ENCODE data around the gene ZNF292.

Gene ZNF292

GRCh38 chr6:87154993-87155841 is at the start of gene ZNF292:
Gene ZNF292 (plus strand): TSS chr6:87155565. CDS start chr6:87155592, 27 bp downstream.
- DNase-seq, result peak; percentile 89
- H3K4me1 Mint-ChIP-seq, result peaks cover 45% of the 10 kb centered on the region
- peaks cover 31% of the 10 kb centered on the region for H3K36me3 Mint-ChIP-seq (ENCODE audit: low read depth)
- H3K9me3 Mint-ChIP-seq, result peaks cover 4% of the 10 kb centered on the region
- H3K4me3 Mint-ChIP-seq, result peak within 1 kb of the TSS; percentile 92
- peaks cover 6% of the 10 kb centered on the region for H3K27me3 Mint-ChIP-seq (ENCODE audit: low read depth, poor library complexity)
- peak within 1 kb of the TSS; percentile 99 for H3K27ac Mint-ChIP-seq
- no peak for TF ChIP-seq CTCF (IDR thresholded peaks at IDR 0.05)

DNA sequence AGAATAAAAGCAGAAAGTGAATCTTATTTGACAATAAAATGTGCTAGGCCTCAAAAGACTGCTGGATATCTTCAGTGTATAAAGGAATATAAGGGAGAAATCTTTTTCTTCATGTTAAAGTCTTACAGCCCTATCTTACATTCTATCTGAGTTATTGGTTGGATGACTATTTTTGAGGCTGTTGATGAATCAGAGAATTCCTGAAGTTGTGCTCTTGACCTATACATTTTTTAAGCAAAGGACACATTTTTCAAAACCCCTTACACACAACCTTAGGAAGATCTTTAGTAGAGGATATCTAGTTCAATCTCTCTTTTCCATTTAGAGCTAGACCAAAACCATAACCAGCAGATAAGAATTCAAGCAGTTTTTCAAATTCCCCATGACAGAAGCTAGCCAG is 49.5 kb upstream of the ZNF292 start:
- no peaks in the 10 kb centered on the region for H3K9me3 Mint-ChIP-seq
- H3K27me3 Mint-ChIP-seq (ENCODE audit: low read depth, poor library complexity), result no peaks in the 10 kb centered on the region
- no peak overlapping the region for H3K27ac Mint-ChIP-seq
- H3K4me3 Mint-ChIP-seq, result no peak overlapping the region
- no peak for DNase-seq
- H3K4me1 Mint-ChIP-seq, result peaks cover 10% of the 10 kb centered on the region
- no peaks in the 10 kb centered on the region for H3K36me3 Mint-ChIP-seq (ENCODE audit: low read depth)
- no peak for TF ChIP-seq CTCF (IDR thresholded peaks at IDR 0.05)

- H3K4me1 Mint-ChIP-seq, result no peaks in the 10 kb centered on the region
- DNase-seq, result no peak
- no peak overlapping the region for H3K4me3 Mint-ChIP-seq
- H3K9me3 Mint-ChIP-seq, result no peaks in the 10 kb centered on the region
- H3K27ac Mint-ChIP-seq, result no peak overlapping the region
- no peak for TF ChIP-seq CTCF (IDR thresholded peaks at IDR 0.05)
- no peaks in the 10 kb centered on the region for H3K36me3 Mint-ChIP-seq (ENCODE audit: low read depth)
- H3K27me3 Mint-ChIP-seq (ENCODE audit: low read depth, poor library complexity), result no peaks in the 10 kb centered on the region
These were observed 44.7 kb upstream of the ZNF292 start for GRCh38 chr6:87110636-87111035.

- Mint-ChIP-seq H3K4me1 (no peaks in the 10 kb centered on the region), H3K36me3 (ENCODE audit: low read depth) (no peaks in the 10 kb centered on the region), H3K27ac (no peak overlapping the region), H3K27me3 (ENCODE audit: low read depth, poor library complexity) (peaks cover 3% of the 10 kb centered on the region), H3K9me3 (no peaks in the 10 kb centered on the region), H3K4me3 (no peak overlapping the region)
- no peak for DNase-seq
- no peak for TF ChIP-seq CTCF (IDR thresholded peaks at IDR 0.05)
These were observed 39.8 kb upstream of the ZNF292 start for GRCh38 chr6:87115402-87116135.

DNA sequence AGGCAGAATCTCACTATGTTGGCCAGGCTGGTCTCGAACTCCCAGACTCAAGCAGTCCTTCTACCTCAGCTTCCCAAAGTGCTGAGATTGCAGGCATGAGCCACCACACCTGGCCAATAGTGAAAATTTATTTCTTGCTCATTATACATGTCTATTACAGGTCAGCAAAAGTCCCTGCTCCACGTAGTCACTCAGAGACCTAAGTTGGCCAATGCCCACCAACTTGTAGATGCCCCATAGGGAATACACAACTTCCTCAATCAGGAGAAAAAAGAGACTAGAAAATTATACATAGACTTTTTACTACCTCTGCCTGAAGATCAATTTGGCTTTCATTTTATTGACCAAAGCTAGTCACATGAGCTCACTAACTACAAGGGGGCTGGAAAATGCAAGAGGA is 38.4 kb upstream of the ZNF292 start:
- Mint-ChIP-seq H3K4me1 (no peaks in the 10 kb centered on the region), H3K9me3 (peaks cover 5% of the 10 kb centered on the region), H3K27ac (no peak overlapping the region), H3K36me3 (ENCODE audit: low read depth) (no peaks in the 10 kb centered on the region), H3K27me3 (ENCODE audit: low read depth, poor library complexity) (peaks cover 3% of the 10 kb centered on the region), H3K4me3 (no peak overlapping the region)
- TF ChIP-seq CTCF (IDR thresholded peaks at IDR 0.05), result no peak
- no peak for DNase-seq

Measured in nephron progenitor cell (in vitro differentiated cells).